Right forelimb (tissue), 1 donor: Measurements from ENCODE around the gene PARD3.
"Not testable (repeated sequence)": the region's sequence is repeated elsewhere in the genome, so short reads cannot be mapped to it uniquely, and the experiment has no call there.

Experiments
- DNase-seq: peaks from one replicate; pipeline ENCODE4 v3.0.0-alpha.2; 2018

The PARD3 gene

DNA sequence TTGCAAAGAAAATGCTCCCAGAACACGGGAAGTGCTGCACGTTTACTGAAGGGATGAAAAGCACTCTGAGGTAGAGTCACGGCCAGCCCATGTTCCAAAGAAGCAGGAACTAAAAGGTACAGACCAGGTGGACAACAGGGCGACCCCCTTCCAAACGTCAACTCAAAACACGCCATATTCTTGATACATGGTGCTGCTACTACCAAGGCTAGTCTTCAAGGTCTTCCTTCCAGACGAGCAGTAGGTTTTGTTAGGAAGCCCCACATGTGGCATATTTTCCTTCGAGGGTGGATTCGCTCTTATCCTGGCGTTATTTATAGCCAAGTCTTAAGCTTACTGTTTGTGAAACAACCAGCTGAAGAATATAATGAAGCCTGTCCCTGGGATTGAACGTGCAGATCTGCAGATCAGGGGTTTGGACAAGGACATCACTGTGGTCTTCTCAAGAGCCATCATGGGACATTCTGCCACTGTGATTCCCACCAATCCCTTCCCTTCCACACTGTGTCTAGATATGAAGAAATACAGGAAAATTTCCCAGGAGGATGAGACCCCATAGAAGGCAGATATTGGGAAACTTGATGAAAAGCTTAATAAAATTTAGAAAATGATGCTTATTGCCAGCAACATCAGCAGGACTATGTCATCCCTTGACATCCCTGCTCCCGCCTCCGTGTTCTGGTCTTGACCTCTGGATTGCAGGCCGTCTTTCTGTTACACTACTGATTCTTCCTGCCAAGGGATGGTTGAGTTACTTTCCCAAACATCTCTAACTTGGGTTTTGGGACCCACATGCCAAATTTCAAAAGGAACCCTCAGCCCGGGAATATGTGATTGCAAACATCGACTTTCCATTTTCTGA, 734.4 kb downstream of the PARD3 start:
- DNase-seq, result no peak

DNA sequence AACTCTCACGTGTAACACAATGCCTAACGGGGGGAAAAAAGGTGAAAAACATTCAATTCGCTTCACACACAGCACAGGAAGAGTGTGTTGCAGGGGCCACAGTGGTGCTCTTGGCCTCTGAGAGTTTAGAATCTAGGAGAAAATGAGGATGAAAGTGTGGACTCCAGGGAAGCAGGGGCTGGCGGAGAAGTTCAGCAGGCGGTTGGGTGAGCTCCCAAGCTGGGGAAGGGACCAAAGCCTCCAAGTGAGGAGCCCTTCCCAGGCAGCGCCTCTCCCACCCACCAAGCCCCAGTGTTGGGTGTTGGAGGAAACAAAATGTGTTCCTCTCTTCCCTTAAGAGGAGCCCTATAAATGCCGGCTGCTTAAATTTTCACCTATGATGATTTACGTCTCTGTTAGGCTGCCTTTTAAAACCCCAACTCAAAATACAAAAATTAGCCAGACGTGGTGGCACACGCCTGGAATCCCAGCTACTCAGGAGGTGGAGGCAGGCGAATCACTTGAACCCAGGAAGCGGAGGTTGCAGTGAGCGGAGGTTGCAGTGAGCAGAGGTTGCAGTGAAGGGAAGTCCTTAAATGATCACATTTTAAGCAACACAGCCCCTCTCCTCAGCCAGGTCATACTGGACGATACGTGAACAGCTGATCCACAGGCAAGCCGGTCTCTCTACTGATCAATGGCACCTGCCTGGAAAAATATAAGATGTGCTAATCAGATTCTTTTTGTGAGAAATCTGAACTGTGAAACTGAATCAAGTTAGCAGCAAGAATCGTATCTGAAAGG, 735.2 kb downstream of the PARD3 start:
- DNase-seq, result no peak

DNA sequence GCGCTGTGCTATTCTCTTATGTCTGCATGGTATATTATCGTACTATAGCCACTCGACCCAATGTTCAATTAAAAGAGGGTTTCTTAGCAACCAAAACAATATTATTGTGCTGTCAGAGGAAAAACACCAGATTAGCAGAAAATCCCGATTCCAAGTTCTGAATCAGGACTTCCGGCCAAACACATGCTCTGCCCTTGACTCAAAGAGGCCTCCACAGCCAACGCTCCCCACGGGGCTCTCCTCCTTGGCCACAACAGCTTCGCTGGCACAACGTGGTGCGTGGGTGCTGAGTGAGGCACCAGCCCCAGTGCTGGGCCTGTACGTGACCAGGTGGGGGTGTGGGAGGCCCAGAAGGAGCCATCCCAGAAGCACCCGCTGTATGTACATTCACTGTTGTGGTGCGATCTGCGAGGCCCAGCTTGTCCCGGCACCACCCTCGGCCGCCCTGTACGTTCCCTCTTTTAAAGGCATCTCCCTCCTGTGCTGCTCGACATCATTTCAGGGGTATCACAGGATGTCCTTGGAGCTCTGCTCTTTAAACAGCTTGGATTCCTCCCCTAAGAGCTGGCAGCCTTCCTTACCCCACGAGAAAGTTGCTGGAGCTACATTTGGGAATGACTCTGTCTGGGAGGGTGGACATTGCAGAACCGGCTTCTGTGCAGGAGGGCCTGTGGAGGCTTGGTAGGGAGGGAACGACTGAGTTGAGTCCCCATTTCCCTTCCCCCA, 736.2 kb downstream of the PARD3 start:
- DNase-seq, result peak; percentile 67

DNA sequence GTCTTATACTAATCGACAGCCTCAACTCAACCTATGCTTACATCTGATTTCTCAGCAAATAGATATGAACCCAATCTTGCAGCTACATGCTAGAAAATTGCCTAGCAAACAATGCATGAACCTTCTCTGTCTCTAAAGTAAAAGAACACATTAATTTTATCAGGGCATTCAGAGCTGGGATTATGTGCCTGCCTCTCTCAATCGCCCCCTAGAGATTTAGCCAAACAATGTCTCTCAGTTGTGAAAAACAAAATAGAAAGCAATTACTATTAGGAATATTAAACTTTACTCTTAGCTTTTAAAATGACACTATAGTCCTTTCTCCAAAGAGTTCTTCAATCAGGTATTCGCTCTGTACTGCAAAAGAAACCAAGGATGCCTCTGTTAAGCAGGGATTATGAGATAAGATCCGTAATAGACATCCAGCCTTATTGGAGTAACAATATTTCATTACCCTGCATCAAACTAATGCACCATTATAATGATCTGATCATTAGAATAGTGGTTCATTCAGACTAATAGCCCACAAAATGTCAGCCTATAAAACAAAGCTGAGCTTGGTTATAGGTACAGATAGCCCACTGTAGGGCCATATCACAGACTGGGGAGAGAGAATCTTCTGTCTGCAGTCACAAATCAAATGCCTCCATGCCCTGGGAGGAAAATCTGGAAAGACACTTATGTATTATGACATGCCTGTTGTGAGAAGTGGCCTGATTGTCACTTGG, 736.9 kb downstream of the PARD3 start:
- no peak for DNase-seq

DNA sequence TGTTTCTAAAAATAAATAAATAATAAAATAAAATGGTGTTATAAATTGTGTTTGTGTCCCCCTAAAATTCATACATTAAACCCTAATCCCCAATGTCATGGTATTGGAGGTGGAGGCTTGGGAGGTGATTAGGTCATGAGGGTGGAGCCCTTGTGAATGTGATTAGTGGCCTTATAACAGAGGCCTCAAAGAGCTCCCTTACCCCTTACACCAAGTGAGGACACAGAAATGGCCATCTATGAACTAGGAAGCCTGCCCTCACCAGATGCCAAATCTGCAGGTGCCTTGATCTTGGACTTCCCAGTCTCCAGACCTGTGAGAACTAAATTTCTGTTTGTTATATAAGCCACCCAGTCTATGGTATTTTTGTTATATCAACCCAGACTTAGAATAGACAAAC, 738.7 kb downstream of the PARD3 start:
- DNase-seq, result no peak

DNA sequence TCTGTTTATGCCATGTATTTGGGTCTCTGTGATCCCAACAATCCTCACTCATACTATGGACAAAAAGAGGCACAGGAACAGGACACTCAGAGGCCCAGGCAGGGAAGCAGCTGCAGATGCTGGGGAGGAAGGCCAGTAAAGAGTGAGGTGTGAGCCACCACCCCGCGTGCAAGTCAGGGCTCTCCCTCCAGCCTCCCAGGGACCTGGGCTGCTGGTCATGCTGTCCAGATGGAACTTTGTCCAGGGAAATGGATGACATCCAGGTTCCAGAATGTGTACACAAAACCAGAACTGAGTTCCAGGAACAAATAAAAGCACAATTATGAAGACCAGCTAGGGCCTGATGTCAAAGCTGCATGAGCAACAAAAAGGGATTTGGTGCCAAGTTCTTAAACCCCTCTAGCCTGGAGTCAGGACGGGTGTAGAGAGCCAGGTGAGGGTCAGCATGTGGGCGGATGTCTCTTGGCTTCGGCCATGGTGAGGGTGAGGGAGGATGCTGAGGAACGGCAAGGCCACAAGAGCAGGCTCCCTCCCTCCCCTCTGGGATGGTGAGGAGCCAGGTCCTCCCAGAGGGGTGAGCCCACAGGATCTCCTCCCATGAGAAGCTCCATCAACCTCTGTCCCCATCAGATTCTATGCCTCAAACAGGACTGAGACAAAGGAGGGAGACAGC, 739.7 kb downstream of the PARD3 start:
- peak; percentile 54 for DNase-seq

DNA sequence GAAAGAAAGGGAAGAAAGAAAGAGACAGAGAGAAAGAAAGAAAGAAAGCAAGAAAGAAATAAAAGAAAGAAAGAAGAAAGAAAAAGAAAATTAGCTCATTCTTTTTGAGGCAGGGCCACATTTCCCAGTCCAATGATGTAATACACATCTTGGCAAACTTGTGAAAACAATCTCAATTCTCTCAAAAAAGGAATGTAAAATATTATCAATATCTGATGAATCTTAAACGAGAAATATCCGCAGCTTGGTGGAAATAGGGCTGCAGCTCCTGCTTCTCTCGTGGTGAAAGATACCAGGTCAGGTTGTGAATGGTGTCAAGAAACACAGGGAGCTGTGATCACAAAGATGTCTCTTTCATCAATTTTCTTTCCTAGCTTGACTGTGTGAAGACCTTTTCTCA, 741.0 kb downstream of the PARD3 start:
- DNase-seq, result no peak

DNA sequence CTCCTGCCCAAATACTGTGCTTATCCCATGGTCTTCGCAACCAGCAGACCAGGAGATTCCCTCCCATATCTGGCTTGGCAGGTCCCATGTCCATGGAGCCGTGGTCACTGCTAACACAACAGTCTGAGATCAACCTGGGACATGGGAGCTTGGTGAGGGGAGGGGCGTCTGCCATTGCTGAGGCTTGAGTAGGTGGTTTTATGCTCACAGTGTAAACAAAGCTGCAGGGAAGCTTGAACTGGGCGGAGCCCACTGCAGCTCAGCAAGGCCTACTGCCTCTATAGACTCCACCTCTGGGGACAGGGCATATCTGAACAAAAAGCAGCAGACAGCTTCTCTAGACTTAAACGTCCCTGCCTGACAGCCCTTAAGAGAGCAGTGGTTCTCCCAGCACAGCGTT, 747.4 kb downstream of the PARD3 start:
- not testable (repeated sequence) for DNase-seq

DNA sequence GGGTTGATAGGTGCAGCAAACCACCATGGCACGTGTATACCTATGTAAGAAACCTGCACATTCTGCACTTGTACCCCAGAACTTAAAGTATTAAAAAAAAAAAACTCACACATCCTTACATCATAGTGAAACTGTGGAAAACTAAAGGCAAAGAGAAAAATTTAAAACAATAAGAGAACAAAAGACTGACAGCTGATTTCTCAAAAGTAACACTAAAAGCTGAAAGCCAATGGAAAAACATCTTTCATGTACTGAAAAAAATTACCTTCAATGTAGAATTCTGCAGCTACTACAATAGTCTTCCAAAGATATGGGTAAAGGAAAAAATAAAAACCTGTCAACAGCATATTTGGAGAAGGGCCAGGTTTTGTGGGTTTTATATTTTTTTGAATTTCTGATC, 751.5 kb downstream of the PARD3 start:
- no peak for DNase-seq

DNA sequence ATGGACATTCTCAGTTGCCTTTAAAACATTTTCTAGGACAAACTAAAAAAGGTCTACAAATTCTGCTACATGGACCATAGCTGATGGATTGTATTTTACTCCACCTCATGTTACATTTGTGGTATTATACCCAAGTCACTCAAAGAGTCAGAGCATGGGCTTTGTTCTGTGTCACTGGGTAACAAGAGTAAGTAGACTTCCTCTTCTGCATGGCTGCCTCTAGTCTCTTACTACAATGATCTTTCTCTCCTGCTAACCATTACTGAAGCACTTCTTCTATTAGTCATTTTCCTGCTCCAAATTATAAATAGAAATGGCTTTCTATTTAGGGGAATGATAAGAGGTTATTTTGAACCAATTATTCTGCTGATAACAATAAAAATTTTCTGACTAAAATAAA, 753.3 kb downstream of the PARD3 start:
- no peak for DNase-seq
